Astrocyte of the cerebellum (primary cell): ENCODE results near the gene DENND4A.

Source experiments
- DNase-seq: peaks from one replicate; pipeline ENCODE4 v3.0.0-alpha.2; 2011; ENCODE audit warnings: low read depth
- H3K4me3 ChIP-seq: 2 replicates; pipeline ENCODE4 v1.5.1; 2011; ENCODE audit warnings: mild to moderate bottlenecking, low read depth, low read length, moderate library complexity
- CTCF ChIP-seq: IDR thresholded peaks from 2 replicates; pipeline ENCODE4 v1.5.1; 2012; ENCODE audit warnings: low read length, low read depth, moderate library complexity, mild to moderate bottlenecking; ENCODE audit errors: missing control alignments
- in situ Hi-C: cut with HindIII; loops from 2 replicates; pipeline ENCODE4 v1.10.0; 2017; ENCODE audit warnings: low sequenced_read_pairs

DENND4A gene

GRCh38 chr15:65724464-65725215, 67.5 kb downstream of the DENND4A start:
- H3K4me3 ChIP-seq, result no peak overlapping the region
- no peak for TF ChIP-seq CTCF
- DNase-seq, result no peak
- in situ Hi-C loops, result no loop called here

- in situ Hi-C loops, result no loop called here
- no peak for TF ChIP-seq CTCF
- H3K4me3 ChIP-seq, result no peak overlapping the region
- no peak for DNase-seq
These were observed 68.2 kb downstream of the DENND4A start for GRCh38 chr15:65723876-65724275.

GRCh38 chr15:65722191-65722590, 69.9 kb downstream of the DENND4A start:
- in situ Hi-C loops, result no loop called here
- no peak for DNase-seq
- H3K4me3 ChIP-seq, result no peak overlapping the region
- no peak for TF ChIP-seq CTCF

- DNase-seq, result no peak
- no peak for TF ChIP-seq CTCF
- H3K4me3 ChIP-seq, result no peak overlapping the region
- in situ Hi-C loops, result no loop called here
These were observed 79.7 kb downstream of the DENND4A start for GRCh38 chr15:65712415-65712814.

- in situ Hi-C loops, result no loop called here
- no peak overlapping the region for H3K4me3 ChIP-seq
- no peak for TF ChIP-seq CTCF
- no peak for DNase-seq
These were observed 97.0 kb downstream of the DENND4A start for GRCh38 chr15:65695081-65695480.

GRCh38 chr15:65690778-65691177, 101.3 kb downstream of the DENND4A start:
- in situ Hi-C loops, result no loop called here
- no peak for TF ChIP-seq CTCF

More at GRCh38 chr15:65690778-65691177, 101.3 kb downstream of the DENND4A start:
- DNase-seq, result no peak
- H3K4me3 ChIP-seq, result no peak overlapping the region
